ENCODE data around the gene HRH1. TPM values are rescaled to one million over a fixed set of nuclear protein-coding genes. Genes with fewer than 3 reads are reported as not detected.
"Not testable (repeated sequence)": the region's sequence is repeated elsewhere in the genome, so short reads cannot be mapped to it uniquely, and the experiment has no call there.

The HRH1 gene
- total RNA-seq, 1 donor from 2014 or later: 40.3 TPM

DNA sequence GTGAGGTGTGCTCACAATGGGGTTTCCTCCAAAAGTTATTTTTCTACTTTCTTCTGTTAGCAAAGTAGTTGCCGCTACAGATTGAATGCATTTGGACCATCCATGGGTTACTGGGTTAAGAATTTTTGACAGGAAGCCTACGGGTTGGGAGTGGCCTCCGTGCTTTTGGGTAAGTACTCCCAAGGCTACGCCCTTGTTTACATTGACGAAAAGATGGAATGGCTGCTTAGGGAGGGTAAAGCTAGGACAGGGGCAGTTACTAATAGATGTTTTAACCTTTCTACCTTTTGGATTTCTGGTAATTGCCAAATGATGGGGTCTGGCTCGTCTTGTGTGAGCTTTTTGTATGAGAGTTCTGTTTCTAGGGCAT lies 97.5 kb downstream of the HRH1 start:
- peak; percentile 79 for ATAC-seq
- DNase-seq (ENCODE audit: low spot score): no peak
- intact Hi-C loops (cut with DNase I): no loop called here

DNA sequence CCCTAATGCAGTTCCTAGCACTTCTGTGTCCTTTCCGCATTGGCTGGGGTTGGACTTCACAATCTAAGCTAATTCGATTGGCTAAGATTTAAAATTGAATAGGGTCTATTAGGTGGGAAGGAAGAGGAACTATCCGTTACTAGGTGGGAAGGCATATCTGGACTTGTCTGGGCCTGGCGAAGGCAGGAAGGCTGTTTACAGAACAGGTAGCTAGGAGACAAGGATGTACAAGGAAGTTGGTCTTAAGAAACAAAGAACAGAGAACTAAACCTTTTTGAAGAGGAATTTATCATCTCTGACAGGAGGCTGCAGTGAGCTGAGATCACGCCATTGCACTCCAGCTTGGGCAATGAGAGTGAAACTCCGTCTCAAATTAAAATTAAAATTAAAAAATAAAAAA lies 100.6 kb downstream of the HRH1 start:
- intact Hi-C loops (cut with DNase I): no loop called here
- ATAC-seq: no peak
- DNase-seq (ENCODE audit: low spot score): no peak

DNA sequence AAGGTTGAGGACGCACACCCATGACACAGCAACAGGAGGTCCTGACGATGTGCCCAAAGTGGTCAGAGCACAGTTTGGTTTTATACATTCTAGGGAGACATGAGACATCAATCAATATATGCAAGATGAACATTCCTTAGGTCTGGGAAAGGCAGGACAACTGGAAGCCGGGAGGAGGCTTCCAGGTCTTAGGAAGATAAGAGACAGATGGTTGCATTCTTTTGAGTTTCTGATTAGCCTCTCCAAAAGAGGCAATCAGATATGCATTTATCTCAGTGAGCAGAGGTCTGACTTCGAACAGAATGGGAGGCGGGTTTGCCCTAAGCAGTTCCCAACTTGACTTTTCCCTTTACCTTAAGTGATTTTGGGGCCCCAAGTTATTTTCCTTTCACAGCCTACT lies 101.2 kb downstream of the HRH1 start:
- intact Hi-C loops (cut with DNase I); DNase-seq (ENCODE audit: low spot score); ATAC-seq: not testable (repeated sequence)

DNA sequence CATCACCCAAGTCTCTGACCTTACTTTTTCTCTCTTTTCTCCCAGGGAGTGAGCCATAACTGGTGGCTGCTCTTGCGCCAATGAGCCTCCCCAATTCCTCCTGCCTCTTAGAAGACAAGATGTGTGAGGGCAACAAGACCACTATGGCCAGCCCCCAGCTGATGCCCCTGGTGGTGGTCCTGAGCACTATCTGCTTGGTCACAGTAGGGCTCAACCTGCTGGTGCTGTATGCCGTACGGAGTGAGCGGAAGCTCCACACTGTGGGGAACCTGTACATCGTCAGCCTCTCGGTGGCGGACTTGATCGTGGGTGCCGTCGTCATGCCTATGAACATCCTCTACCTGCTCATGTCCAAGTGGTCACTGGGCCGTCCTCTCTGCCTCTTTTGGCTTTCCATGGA lies 104.7 kb downstream of the HRH1 start:
- intact Hi-C loops (cut with DNase I): no loop called here
- ATAC-seq (no peak), DNase-seq (ENCODE audit: low spot score) (no peak)

DNA sequence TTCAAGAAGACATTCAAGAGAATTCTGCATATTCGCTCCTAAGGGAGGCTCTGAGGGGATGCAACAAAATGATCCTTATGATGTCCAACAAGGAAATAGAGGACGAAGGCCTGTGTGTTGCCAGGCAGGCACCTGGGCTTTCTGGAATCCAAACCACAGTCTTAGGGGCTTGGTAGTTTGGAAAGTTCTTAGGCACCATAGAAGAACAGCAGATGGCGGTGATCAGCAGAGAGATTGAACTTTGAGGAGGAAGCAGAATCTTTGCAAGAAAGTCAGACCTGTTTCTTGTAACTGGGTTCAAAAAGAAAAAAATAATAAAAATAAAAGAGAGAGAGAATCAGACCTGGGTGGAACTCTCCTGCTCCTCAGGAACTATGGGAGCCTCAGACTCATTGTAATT lies 106.2 kb downstream of the HRH1 start:
- ATAC-seq: no peak
- DNase-seq (ENCODE audit: low spot score): no peak
- intact Hi-C loops (cut with DNase I): no loop called here

DNA sequence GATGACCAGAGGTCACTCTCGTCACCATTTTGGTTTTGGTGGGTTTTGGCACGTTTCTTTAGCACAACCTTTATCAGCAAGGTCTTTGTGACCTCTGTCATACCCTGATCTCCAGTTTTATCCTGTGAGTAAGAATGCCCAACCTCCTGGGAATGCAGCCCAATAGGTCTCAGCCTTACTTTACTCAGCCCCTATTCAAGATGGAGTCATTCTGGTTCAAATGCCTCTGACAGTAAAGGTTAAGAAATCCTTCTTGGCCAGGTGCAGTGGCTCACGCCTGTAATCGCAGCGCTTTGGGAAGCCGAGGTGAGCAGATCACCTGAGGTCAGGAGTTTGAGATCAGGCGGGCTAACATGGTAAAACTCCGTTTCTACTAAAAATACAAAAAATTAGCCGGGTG lies 114.7 kb downstream of the HRH1 start:
- ATAC-seq: no peak
- intact Hi-C loops (cut with DNase I): no loop called here
- DNase-seq (ENCODE audit: low spot score): no peak

DNA sequence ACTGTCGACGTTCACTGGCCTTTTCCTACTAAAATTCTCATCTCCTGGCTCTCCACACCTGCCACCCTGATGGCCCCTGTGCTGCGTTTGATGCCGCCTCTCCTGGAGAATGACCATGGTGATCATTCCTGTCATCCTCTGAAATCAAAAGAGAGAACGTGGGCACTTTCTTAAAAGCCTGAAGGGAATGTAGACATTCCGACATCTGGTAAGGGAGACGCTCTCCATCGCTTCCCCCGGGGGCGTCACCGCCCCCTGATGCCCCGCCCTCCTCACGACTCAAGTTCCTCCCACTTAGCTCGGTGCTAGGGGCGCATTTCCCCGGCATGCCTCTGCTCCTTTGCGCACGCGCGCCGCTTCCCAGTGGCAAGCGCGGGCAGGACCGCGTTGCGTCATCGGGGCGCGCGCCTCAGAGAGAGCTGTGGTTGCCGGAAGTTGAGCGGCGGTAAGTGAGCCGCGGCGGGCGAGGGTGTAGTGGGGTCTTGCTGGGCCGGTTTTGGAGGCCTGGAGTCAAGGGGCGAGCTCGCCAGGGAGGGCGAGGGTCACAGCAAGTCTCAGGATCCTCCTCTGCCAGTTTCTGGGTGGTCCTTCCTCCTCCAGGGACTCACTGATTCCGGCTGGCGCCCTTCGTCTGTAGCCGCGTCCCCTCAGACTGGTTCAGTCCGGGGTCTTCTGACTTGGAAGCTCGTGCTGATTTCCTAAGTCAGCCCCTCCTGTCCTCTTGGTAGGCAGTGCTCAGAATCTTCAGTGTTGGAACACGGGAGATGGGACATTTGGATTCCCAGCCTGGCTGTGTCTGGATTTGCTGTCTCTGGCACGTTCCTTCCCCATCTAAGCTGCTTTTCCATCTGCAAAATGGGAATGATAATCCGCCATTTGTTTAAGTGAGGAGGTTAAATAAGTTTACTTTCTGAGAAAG lies 118.0 kb downstream of the HRH1 start, which contains the start of gene ATG7:
ATG7 (plus strand) TSS at position 412 of the 919 bp plus-strand sequence. CDS start 26,299 bp downstream, outside the sequence.
- peak; percentile 98 for DNase-seq (ENCODE audit: low spot score)
- intact Hi-C loops (cut with DNase I): no loop called here
- ATAC-seq: peak; percentile 99

DNA sequence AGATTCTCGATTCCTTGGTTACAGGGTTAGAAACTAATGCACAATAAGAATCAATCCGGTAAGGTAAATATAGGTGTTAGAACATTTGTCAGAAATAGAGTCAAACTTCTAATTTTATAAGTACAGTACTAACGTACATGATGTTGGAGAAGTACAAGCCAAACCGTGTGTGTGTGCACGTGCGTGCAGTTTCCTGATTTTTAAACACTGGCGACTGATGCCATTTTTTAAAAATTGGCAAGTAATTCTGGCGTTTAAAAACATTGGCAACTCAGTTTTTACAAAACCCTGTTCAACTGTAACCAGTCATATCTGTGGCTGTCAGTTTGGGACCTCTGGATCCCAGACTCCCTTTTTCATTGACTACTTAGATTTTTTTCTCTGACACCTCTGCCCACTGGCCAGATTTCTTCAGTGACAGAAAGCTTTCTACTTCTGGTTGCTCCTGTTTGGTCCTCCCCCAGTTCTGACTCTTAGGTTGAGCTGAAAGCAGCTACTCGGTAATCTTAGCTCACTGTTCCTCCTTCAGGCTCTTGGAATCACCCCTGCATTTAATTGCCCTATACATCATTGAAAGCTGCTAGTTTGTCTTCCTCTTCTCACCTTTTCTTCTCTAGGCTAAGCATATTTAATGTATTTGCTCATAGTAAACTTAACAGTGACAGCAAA lies 118.7 kb downstream of the HRH1 start:
- DNase-seq (ENCODE audit: low spot score) (no peak), ATAC-seq (no peak)
- intact Hi-C loops (cut with DNase I): no loop called here

DNA sequence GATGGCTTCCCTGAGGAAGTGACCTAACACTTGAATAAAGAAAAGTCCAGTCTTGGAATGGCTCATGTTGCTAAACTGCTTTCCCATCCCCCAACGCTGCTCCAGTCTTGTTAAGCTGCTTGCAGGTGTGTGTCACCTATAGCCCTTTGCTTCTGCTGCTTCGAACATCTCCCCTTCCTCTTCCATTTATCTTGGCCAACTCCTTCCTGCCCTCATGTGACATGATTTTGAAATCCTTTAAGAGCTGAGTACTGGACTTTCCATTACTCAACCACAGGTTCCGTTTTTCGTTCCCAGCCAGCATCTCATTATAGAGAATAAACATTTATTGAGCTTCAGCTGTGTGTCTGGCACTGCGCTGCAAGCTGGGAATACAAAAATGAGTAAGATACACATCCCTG lies 119.6 kb downstream of the HRH1 start:
- intact Hi-C loops (cut with DNase I): no loop called here
- no peak for DNase-seq (ENCODE audit: low spot score)
- no peak for ATAC-seq

DNA sequence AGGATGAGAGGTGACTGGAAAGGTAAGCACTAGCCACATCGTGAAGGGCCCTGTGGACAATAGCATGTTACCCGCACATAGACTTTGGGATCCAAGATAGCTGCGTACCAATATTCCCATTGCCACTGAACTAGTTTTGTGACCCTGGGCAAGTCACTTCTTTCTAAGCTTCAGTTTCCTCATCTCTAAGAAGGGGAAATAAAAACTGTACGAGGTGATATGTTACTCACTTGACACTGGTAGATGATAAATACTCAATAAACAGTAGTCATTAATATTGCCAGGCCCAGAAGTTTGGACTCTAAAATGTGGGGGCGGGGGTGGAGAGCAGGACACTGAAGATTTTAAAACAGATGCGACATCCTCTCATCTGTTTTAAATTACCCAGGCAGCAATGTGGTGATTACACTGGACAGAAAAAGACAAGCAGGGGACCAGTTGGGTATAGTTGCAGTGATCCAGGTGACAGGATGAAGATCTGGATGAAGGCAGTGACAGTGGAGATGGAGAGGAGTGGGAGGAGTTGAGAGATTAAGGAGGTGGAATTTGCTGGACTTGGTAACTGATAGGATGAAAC lies 120.4 kb downstream of the HRH1 start:
- intact Hi-C loops (cut with DNase I): no loop called here
- DNase-seq (ENCODE audit: low spot score): no peak
- ATAC-seq: no peak

DNA sequence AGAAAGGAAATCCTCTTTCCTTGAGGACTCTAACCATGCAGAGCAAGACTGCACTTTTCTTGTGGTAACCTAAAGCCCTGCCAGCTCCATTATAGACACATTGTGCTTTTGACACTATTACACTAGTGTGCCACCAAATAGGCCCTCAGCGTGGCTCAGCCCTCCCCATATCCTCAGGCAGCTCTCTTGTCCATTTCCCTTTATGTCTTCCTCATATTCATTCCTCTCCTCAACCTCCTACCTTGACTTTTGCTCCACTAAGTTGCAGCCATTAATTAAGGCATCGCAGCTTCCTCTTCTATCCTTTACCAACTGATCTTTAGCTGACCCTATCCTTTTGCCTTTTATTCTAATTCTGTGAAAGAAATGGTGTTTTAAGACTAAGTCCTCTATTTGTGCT lies 121.6 kb downstream of the HRH1 start:
- intact Hi-C loops (cut with DNase I): no loop called here
- no peak for DNase-seq (ENCODE audit: low spot score)
- ATAC-seq: no peak

DNA sequence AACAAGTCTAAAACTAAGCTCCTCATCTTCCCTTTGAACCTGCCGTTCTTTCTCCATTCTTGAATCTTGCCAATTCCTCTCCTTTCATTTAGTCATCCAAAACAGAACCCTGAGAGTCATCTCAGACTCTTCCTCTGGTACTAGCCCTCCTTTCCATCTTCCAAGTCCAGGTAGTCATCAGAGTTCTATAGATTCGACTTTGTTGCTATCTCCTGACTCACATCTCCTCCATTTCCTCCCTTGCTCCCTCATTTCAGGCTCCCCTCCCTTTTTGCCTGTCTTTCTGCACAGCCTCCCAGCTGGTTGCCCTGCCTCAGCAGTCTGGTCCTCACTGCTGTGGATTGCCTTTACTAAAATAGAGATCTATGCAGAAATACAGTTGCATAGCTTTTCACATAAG lies 122.6 kb downstream of the HRH1 start:
- ATAC-seq (no peak), DNase-seq (ENCODE audit: low spot score) (no peak)
- intact Hi-C loops (cut with DNase I): no loop called here

DNA sequence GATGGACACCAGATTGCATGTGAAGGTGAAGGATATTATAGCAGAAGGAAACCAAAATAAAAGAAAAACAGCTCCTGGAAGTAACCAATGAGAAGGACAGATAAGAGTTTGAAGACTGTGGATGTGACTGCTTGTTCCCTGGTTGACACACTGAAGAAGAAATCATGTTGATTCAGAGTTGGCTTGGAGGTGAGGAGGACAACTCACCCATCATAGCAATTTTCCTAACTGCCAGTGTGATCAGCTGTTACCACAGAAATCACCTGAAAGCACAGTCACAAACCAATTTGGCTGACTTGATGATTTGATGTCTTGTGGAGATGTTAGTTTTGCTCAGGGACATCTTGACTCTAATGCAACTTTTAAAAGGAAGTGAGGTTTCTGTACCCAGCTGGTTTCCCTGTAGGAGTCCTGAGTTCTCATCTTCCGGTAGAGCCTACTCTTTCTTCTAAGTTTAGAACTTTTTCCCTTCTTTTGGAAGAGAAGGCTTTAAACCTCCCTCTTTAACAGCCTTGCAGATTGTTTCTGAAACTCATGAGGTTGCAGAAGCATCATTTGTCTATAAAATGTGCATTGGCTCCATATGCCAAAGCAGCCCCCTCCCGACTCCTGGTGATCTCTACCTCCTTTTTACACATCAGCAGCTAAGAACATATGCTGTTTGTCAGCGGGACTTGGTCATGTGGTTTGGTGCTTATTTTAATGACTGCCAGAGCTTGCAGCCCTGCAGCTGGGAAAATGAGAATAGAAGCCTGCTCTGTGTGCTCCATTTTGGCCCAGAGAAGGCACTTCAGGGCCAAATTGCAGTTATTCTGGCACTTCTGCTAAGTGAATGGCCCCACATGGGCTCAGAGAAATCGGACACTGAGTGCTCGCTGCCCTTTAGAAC lies 128.2 kb downstream of the HRH1 start:
- DNase-seq (ENCODE audit: low spot score) (no peak), ATAC-seq (peak; percentile 95)
- intact Hi-C loops (cut with DNase I): no loop called here

DNA sequence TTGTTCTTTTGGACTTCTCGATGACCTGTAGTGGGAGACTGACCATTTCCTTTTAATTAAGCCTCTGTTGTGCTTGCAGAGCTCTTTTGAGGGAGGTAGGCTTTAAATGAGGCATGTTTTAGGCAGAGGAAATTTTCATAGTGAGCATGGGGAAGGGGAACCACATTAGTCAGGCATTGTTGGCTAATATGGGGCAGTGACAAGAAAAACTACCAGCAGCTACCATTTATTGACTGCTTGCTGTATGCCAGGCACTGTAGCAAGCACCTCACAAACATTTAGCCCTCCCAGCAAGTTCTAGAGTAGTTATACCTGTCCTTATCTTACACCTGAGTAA lies 128.8 kb downstream of the HRH1 start:
- intact Hi-C loops (cut with DNase I): no loop called here
- ATAC-seq (no peak), DNase-seq (ENCODE audit: low spot score) (no peak)

DNA sequence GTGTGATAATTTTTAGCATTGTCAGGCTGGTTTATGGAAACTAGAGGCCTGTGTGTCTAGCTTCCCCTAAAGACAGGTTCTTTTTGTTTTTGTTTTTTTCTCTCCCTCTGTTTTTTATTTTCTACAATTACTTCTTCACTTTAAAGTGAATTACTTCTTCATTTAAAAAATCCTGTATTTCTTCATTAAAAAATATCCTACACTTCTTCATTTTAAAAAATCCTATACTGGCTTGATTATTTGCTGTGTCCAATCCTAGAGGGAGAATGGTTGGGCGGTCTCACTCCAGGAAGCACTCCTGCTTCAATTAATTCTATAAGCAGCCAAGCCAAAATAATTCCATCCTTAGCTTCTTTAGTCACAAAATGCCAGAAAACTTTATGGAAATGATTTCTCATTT lies 129.7 kb downstream of the HRH1 start:
- intact Hi-C loops (cut with DNase I): no loop called here
- no peak for DNase-seq (ENCODE audit: low spot score)

DNA sequence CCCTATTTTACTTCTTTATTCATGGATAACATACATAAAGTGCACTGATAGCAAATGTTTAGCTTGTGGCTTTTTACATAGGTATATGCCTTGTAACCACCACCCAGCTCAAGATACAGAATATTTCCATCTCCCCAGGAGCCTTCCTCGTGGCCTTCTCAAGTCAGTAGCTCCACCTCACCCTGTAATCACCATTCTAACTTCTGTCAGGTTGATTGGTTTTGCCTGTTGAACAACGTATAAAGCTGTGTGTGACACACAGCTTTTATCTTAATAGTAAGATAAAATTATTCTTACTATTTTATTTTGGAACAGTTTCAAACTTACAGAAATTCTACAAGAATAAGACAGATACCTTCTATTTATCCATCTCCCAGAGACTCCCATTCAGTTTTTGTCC lies 131.2 kb downstream of the HRH1 start:
- no peak for DNase-seq (ENCODE audit: low spot score)
- no peak for ATAC-seq
- intact Hi-C loops (cut with DNase I): no loop called here

More for the DNA sequence above, 129.7 kb downstream of the HRH1 start:
- no peak for ATAC-seq

DNA sequence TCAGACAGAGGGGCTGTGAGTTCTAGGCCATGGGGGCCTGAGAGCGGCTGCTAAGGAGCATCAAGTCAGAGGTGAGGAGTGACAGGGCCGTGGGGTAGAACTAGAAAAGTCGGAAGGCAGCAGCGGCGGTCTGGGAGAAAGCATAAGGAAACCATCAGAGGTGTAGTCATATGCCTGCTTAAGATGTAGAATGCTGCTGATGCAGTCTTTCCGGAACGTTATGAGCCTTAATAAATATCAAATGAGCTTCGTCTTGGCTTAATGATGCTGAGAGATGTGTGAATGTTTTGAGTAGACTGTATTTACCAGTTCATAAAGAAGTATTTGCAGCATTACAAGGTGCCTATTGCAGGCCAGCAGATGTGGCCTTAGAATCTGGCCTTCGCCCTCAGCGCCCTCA lies 133.1 kb downstream of the HRH1 start:
- no peak for ATAC-seq
- intact Hi-C loops (cut with DNase I): no loop called here
- DNase-seq (ENCODE audit: low spot score): no peak

DNA sequence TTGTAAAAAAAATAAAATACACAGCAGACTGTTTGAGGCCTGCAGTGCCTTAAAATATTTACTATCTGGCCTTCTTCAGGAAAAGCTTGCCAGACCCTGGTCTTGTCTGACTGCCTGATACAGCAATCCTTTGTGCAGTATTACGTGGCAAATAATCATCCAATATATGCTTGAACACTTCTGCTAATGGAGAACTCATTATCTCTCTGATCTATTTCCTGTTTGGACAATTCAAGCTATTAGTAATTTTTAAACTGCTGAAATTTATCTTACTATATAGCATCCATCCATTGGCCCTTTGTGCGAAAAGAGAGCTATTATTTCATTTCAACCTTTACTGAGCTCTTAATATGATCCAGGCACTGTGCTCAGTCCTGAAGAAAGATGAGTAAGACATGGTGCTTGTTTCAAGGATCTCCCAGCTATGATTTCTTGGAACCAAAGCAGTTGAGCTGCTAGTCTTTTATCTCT lies 133.8 kb downstream of the HRH1 start:
- intact Hi-C loops (cut with DNase I): no loop called here
- peak; percentile 33 for ATAC-seq

More for the DNA sequence above, 133.8 kb downstream of the HRH1 start:
- no peak for DNase-seq (ENCODE audit: low spot score)
